Fibroblast of villous mesenchyme (primary cell): ENCODE results near the gene TNS1. TPM values are rescaled to one million over a fixed set of nuclear protein-coding genes. Genes with fewer than 3 reads are reported as not detected.

Experiments used
- DNase-seq: peaks from one replicate; pipeline ENCODE4 v3.0.0-alpha.2; 2010; ENCODE audit warnings: low read depth
- H3K4me3 ChIP-seq: 2 replicates; pipeline ENCODE4 v1.5.1; 2011; ENCODE audit warnings: low read depth, mild to moderate bottlenecking, low read length
- CTCF ChIP-seq: IDR thresholded peaks from 2 replicates; pipeline ENCODE4 v1.5.1; 2012; ENCODE audit warnings: low read depth, mild to moderate bottlenecking, low read length; ENCODE audit not compliant: insufficient read depth
- total RNA-seq: library from RNA; depleted of rRNA; stranded (reverse); fragments of >200 nt; gene quantifications from 2 replicates; pipeline ENCODE4 v1.2.3, GENCODE V29; 2012

Gene TNS1
- total RNA-seq, 1 donor: 127 TPM

- no peak for TF ChIP-seq CTCF
- DNase-seq: no peak
- no peak overlapping the region for H3K4me3 ChIP-seq
Observed at GRCh38 chr2:217954469-217954868, 48.3 kb downstream of the TNS1 start.

DNA sequence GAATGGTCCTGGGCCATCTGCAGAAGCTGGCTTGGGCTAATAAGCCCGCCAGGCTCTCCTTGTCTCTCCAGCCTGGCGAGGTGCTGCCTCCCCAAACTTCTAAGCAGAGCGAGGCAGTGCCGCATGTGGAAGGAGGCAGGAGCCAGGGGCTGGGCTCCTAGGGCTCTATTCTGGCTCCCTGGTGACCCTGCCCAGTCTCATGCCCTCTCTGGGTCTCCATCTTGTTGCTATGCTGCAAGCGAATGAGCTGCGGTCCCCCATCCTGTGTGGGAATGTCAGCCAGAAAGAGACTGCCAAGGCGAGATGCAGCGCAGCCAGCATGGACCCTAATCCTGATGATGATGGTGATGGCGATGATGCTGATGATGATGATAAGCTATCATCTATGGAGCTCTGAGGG is 48.7 kb downstream of the TNS1 start:
- H3K4me3 ChIP-seq: no peak overlapping the region
- no peak for TF ChIP-seq CTCF
- DNase-seq: no peak

DNA sequence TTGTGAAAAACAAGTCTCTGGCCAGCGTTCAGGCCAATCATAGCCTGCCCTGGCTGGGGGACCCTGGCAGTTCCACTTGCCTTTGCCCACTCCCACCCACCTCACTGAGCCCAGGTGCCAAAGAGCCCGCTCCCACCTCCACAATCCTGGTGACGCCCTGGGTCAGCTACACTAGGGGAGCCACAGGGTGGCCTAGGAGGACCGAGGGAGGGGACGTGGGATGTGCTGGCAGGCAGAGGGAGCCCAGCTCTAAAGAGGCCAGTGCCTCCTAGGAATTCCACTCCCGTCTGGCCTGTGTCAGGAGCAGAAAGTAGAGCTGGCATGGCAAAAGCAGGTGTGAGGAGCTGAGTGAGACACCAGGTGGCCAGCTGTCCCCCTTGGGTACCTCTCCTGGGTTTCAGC is 49.3 kb downstream of the TNS1 start:
- no peak for DNase-seq
- TF ChIP-seq CTCF: no peak
- H3K4me3 ChIP-seq: no peak overlapping the region

DNA sequence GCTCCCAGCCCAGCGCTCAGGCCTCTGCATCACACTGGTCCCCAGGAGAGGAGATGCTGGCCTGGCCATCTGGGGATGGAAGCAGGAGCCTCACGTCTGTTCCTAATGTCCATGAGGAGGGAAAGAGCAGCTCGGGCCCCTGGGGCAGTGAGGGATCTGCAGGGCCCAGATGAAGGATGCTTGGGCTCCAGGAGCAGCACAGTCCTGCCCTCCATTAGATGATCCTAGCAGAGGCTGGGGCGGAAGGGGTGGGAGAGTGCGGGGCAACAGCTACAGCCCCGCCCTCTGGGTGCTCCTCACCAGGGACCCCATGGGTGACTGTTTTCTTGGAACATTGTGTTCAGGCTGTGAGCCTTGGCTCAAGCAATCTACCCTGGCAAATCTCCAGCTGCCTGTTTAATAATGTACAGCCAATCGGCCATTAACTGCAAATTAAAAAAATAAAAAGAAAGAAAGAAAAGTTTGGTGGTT is 49.7 kb downstream of the TNS1 start:
- TF ChIP-seq CTCF: no peak
- no peak overlapping the region for H3K4me3 ChIP-seq
- DNase-seq: no peak

GRCh38 chr2:217952409-217952808 is 50.4 kb downstream of the TNS1 start:
- DNase-seq: no peak
- no peak overlapping the region for H3K4me3 ChIP-seq
- TF ChIP-seq CTCF: no peak

DNA sequence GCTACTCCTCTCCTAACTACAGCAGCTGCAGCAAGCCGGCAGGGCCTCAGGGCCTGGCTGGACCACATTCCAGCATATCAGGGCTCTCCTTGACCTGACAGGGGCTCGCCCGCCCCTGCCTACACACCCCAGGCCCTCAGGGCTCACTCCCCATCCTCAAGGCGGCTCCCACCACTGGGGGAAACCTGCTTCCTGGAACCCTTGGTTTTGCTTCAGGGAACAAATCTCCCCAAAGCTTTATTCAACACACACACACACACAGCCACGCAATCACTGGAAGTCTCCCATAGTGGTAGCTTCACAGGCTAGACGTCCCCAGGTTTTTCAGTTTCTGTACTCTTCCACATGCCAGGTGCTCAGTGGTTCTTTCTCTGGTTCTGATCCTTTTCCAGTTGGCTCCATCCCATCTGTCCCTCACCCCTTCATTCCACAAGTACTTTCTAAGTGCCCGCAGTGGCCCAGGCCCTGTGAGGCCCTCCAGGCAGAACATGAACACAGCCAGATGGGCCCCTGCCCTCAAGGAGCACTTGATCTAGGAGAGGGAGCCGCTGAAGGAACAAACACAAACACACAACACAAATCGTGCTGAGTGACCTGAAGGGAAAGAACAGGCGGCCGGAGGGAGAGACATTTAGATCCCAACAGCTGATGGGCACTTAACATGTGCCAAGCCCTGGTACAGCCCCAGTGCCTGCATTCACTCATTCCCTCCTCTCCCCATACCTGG is 51.1 kb downstream of the TNS1 start:
- no peak overlapping the region for H3K4me3 ChIP-seq
- TF ChIP-seq CTCF: no peak
- no peak for DNase-seq

DNA sequence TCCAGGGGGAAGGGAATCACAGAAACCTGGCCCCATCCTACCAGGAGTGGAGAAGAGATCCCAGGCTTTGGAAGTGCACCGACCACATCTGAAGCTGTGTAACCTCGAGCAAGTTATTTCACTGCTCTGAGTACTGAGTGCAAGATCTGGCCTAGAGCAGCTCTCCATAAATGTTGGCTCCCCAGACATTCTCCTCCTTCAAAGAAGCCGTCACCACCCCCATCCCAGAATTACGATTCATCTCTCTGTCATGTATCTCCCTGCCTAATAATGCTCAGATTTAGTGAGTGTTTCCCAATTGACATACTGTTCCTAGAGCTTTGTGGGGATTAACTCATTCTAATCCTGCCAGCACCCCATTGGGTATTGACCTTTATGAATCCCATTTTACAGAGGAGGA is 51.7 kb downstream of the TNS1 start:
- no peak for TF ChIP-seq CTCF
- no peak overlapping the region for H3K4me3 ChIP-seq
- DNase-seq: no peak
